Right lobe of liver (tissue), 4 donors: ENCODE data around the gene DNMT3B.

Source experiments
- POLR2A ChIP-seq: fragments of 450-650 bp; IDR thresholded peaks from one replicate; pipeline ENCODE4 v1.6.1; 2017; ENCODE audit warnings: antibody characterized with exemption, mild to moderate bottlenecking
- TF ChIP-seq, protein P1 (sequence below), 4 donors: fragments of 200-600 bp in 3 of 4; fragments of 450-650 bp in 1 of 4; IDR thresholded peaks; one replicate each; pipeline versions ENCODE4 v1.5.1 to v1.8.0; 2016 to 2022; ENCODE audit warnings: antibody characterized with exemption in 4 of 4, mild to moderate bottlenecking in 2 of 4
- donor health status: DM: no; HTN: no; CAD: no.
- donor health status: DM: no; HTN: no; CAD: no.
- donor health status: DM: no; HTN: yes; CAD: no.

DNA sequence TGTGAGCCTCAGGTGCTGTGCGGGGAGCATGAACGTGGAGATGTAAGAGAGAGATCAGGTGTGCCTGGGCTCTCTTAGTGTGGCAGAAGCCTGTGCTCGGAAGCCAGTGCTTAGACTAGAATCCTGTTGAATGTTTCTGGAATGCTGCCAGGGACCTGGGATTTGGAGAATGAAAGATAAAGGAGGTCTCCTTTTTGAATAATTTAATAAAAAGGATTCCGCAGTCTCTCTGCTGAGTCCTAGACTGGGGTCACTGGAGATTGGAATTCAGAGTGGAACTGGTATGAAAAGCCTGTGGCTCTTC, 77.7 kb downstream of the DNMT3B start:
- TF ChIP-seq, protein P1, sequence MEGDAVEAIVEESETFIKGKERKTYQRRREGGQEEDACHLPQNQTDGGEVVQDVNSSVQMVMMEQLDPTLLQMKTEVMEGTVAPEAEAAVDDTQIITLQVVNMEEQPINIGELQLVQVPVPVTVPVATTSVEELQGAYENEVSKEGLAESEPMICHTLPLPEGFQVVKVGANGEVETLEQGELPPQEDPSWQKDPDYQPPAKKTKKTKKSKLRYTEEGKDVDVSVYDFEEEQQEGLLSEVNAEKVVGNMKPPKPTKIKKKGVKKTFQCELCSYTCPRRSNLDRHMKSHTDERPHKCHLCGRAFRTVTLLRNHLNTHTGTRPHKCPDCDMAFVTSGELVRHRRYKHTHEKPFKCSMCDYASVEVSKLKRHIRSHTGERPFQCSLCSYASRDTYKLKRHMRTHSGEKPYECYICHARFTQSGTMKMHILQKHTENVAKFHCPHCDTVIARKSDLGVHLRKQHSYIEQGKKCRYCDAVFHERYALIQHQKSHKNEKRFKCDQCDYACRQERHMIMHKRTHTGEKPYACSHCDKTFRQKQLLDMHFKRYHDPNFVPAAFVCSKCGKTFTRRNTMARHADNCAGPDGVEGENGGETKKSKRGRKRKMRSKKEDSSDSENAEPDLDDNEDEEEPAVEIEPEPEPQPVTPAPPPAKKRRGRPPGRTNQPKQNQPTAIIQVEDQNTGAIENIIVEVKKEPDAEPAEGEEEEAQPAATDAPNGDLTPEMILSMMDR (IDR thresholded peaks at IDR 0.05) = no peak
- TF ChIP-seq POLR2A = no peak
